Measurements from ENCODE around the gene DTNBP1. TPM values are rescaled to one million over a fixed set of nuclear protein-coding genes. Genes with fewer than 3 reads are reported as not detected.
A peak's percentile ranks its signal among the peaks of the same experiment; 100 is the strongest.

DTNBP1 gene
- total and polyA plus RNA-seq, 7 experiments from 2014 or later: 19.8 to 40.0 (median 27.4) TPM

DNA sequence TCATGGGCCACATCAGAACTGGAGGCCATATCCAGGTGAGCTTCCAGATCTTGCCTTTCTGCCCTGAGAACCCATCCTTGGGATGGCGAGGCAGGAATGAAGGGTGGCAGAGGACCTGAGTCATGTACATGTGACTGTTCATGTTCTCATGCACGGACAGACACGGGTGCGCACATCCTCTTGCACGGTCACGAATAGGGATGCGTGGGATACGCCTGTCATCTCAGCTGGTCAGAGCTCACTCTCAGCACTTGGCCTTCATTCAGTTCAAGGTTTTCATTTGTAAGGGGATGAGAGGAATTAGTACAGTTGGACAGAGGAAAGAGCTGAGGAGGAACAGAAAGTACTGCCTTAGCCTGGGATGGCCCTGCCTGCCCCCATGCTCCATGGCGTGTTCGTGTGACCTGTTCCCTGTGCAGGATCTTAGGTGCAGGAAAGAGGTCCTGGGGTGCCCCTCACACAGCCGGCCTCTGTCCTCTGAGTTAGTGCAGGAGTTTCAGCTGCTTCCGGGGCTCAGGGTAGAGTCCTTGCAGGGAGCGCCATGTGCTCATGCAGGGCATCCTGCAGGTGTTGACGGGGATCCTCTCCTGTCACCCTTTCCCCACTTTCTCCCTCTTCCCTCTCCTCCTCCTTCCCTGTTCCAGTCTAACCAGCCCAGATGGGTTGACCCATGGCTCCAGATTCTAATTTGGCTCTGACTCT lies 173.4 kb downstream of the DTNBP1 start:
- peak overlapping the region; percentile 35 to 87 (median 67) for H3K27ac Mint-ChIP-seq
- H3K4me1 Mint-ChIP-seq: peaks cover 22 to 63% (median 47%) of the 10 kb centered on the region in 7 donors
- Histone ChIP-seq H3K36me3 (ENCODE audit: control insufficient read depth in 2 of 3, insufficient read depth in 3 of 3, low read length in 3 of 3) (peaks cover 0 to 27% (median 0%) of the 10 kb centered on the region in 3 experiments), H3K4me1 (ENCODE audit: control insufficient read depth in 2 of 2, insufficient read depth in 2 of 2, low read length in 2 of 2) (peaks cover 0 to 11% of the 10 kb centered on the region in 2 donors), H3K4me3 (ENCODE audit: low read length) (no peak overlapping the region), H3K9me3 (ENCODE audit: control insufficient read depth in 2 of 3, low read length in 3 of 3) (no peaks in the 10 kb centered on the region), H3K27ac (ENCODE audit: low read depth, low read length) (no peak overlapping the region), H3K27me3 (ENCODE audit: control insufficient read depth in 2 of 2, insufficient read depth in 2 of 2, low read length in 2 of 2) (no peaks in the 10 kb centered on the region)
- ChIA-PET CTCF (interaction anchor here (0.5 to 1.7 kb wide), 3 partner anchors 133 to 230 kb away, joined by 3 read pairs; no protein-coding TSS in a partner anchor), POLR2A (no interaction called here)
- DNase-seq (no peak), ATAC-seq (no peak)
- H3K27me3 Mint-ChIP-seq: no peaks in the 10 kb centered on the region
- H3K9me3 Mint-ChIP-seq: no peaks in the 10 kb centered on the region
- intact Hi-C loops (cut with micrococcal nuclease): no loop called here
- H3K4me3 Mint-ChIP-seq: no peak overlapping the region
- peaks cover 4 to 22% (median 10%) of the 10 kb centered on the region in 5 donors for H3K36me3 Mint-ChIP-seq

DNA sequence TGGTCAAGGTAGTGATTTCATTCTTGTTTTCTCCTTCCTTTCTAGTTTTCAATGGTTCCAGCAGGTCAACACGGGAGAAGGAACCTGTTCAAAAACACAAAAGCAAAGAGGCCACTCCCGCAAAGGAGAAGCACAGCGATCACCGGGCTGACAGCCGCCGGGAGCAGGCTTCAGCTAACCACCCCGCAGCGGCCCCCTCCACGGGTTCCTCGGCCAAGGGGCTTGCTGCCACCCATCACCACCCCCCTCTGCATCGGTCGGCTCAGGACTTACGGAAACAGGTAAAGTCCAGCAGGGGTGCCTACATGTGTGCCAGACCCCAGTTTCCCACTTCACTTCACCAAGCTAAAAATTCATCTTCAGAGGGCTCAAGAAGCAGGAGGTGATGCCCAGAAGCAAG lies 175.6 kb downstream of the DTNBP1 start:
- ATAC-seq (no peak), DNase-seq (no peak)
- H3K27ac Mint-ChIP-seq: peak overlapping the region in 6 of 9 donors; percentile 6 to 78 (median 34)
- Histone ChIP-seq H3K27me3 (ENCODE audit: control insufficient read depth in 2 of 2, insufficient read depth in 2 of 2, low read length in 2 of 2) (no peaks in the 10 kb centered on the region), H3K27ac (ENCODE audit: low read depth, low read length) (no peak overlapping the region), H3K4me1 (ENCODE audit: control insufficient read depth in 2 of 2, insufficient read depth in 2 of 2, low read length in 2 of 2) (peaks cover 0 to 11% of the 10 kb centered on the region in 2 donors), H3K36me3 (ENCODE audit: control insufficient read depth in 2 of 3, insufficient read depth in 3 of 3, low read length in 3 of 3) (peaks cover 0 to 27% (median 0%) of the 10 kb centered on the region in 3 experiments), H3K9me3 (ENCODE audit: control insufficient read depth in 2 of 3, low read length in 3 of 3) (no peaks in the 10 kb centered on the region), H3K4me3 (ENCODE audit: low read length) (no peak overlapping the region)
- no peaks in the 10 kb centered on the region for H3K9me3 Mint-ChIP-seq
- ChIA-PET POLR2A (no interaction called here), CTCF (interaction anchor here (0.6 kb wide), 1 partner anchor 204 kb away, joined by 4 read pairs; no protein-coding TSS in a partner anchor)
- H3K36me3 Mint-ChIP-seq: peaks cover 4 to 22% (median 10%) of the 10 kb centered on the region in 5 donors
- H3K4me1 Mint-ChIP-seq: peaks cover 24 to 72% (median 52%) of the 10 kb centered on the region in 7 donors
- H3K4me3 Mint-ChIP-seq: no peak overlapping the region
- intact Hi-C loops (cut with micrococcal nuclease): no loop called here
- no peaks in the 10 kb centered on the region for H3K27me3 Mint-ChIP-seq

DNA sequence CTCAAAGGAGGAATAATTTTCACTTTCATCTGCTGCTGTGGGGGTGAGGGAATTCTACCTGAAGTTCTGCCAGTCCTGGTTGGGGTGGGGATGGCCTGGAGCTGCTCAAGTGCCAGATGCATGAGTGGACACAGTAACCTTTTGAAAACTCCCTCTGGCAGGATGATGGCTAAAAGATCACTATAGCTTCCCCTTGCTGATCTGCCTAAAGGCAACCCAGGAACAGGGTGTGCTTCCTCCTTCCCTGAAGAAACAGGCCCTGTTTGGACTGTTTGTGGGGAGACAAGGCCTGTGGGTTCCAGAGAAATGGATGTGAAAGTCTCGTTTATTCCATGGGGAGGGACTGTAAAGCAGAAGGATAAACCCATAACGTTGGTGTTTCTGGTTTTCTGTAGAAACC lies 176.9 kb downstream of the DTNBP1 start:
- H3K27ac ChIP-seq (ENCODE audit: low read depth, low read length): no peak overlapping the region
- H3K36me3 Mint-ChIP-seq: peaks cover 4 to 22% (median 10%) of the 10 kb centered on the region in 5 donors
- no peaks in the 10 kb centered on the region for H3K27me3 ChIP-seq (ENCODE audit: control insufficient read depth in 2 of 2, insufficient read depth in 2 of 2, low read length in 2 of 2)
- H3K27ac Mint-ChIP-seq: peak overlapping the region in 5 of 9 donors; percentile 19 to 56 (median 49)
- ChIA-PET POLR2A (interaction anchor here (0.7 kb wide), 1 partner anchor 12 kb away, joined by 4 read pairs; no protein-coding TSS in a partner anchor), CTCF (interaction anchor here (0.6 kb wide), 1 partner anchor 718 kb away, joined by 3 read pairs; no protein-coding TSS in a partner anchor)
- peaks cover 28 to 70% (median 51%) of the 10 kb centered on the region in 7 donors for H3K4me1 Mint-ChIP-seq
- H3K9me3 Mint-ChIP-seq: no peaks in the 10 kb centered on the region
- H3K4me3 ChIP-seq (ENCODE audit: low read length): no peak overlapping the region
- intact Hi-C loops (cut with micrococcal nuclease): no loop called here
- no peaks in the 10 kb centered on the region for H3K27me3 Mint-ChIP-seq
- peaks cover 0 to 9% of the 10 kb centered on the region in 2 donors for H3K4me1 ChIP-seq (ENCODE audit: control insufficient read depth in 2 of 2, insufficient read depth in 2 of 2, low read length in 2 of 2)
- no peak overlapping the region for H3K4me3 Mint-ChIP-seq
- H3K9me3 ChIP-seq (ENCODE audit: control insufficient read depth in 2 of 3, low read length in 3 of 3): no peaks in the 10 kb centered on the region
- ATAC-seq (no peak), DNase-seq (no peak)
- peaks cover 0 to 27% (median 0%) of the 10 kb centered on the region in 3 experiments for H3K36me3 ChIP-seq (ENCODE audit: control insufficient read depth in 2 of 3, insufficient read depth in 3 of 3, low read length in 3 of 3)

DNA sequence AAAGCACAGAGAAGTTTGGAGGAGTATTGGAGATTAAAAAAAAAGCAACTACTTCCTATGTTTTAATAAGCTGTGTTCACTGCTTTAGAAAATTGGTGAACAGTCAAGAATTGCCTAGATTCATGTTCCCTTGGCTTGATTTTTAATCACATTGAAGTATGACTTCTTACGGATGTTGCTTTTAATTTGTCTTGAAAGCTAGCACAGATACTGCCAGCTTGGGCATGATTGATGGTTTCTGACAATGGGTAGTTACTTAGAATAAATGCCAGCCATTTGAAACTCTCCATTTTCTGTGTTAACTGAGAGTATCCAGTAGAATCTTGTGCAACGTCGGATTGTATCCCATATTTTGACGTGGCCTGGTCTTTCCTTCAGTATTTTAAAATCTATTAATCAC lies 178.0 kb downstream of the DTNBP1 start:
- Mint-ChIP-seq H3K4me1 (peaks cover 28 to 70% (median 51%) of the 10 kb centered on the region in 7 donors), H3K27ac (peak overlapping the region in 3 of 9 donors; percentile 16 to 51 (median 26)), H3K4me3 (no peak overlapping the region), H3K27me3 (no peaks in the 10 kb centered on the region), H3K36me3 (peaks cover 4 to 22% (median 10%) of the 10 kb centered on the region in 5 donors), H3K9me3 (no peaks in the 10 kb centered on the region)
- no peak for ATAC-seq
- Histone ChIP-seq H3K27me3 (ENCODE audit: control insufficient read depth in 2 of 2, insufficient read depth in 2 of 2, low read length in 2 of 2) (no peaks in the 10 kb centered on the region), H3K9me3 (ENCODE audit: control insufficient read depth in 2 of 3, low read length in 3 of 3) (no peaks in the 10 kb centered on the region), H3K4me3 (ENCODE audit: low read length) (no peak overlapping the region), H3K36me3 (ENCODE audit: control insufficient read depth in 2 of 3, insufficient read depth in 3 of 3, low read length in 3 of 3) (peaks cover 0 to 27% (median 0%) of the 10 kb centered on the region in 3 experiments), H3K27ac (ENCODE audit: low read depth, low read length) (no peak overlapping the region), H3K4me1 (ENCODE audit: control insufficient read depth in 2 of 2, insufficient read depth in 2 of 2, low read length in 2 of 2) (peaks cover 0 to 9% of the 10 kb centered on the region in 2 donors)
- CTCF ChIA-PET: no interaction called here
- POLR2A ChIA-PET: no interaction called here
- no peak for DNase-seq
- intact Hi-C loops (cut with micrococcal nuclease): no loop called here

DNA sequence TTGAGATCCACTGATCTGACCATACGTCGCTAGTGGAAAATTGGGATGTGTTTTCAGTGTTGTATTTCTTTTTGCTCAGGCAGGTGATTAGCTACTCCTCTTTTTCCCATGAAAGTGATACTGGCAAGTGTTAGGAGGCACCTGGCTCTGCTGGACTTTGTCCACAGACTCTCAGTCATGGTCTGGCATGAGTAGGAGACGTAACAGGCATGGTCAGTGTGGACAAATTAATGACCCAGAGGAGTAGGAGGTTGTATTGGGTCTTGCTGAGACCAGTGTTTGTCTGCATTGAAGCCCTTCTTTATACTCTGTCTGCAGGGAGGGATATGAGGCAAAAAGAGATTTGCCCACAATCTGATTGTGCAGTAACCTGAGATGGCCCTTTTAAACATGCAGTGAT lies 178.7 kb downstream of the DTNBP1 start:
- ATAC-seq: no peak
- Mint-ChIP-seq H3K9me3 (no peaks in the 10 kb centered on the region), H3K4me3 (no peak overlapping the region), H3K27ac (peak overlapping the region in 2 of 9 donors; percentile 45 to 61), H3K27me3 (no peaks in the 10 kb centered on the region), H3K36me3 (peaks cover 4 to 19% (median 9%) of the 10 kb centered on the region in 5 donors), H3K4me1 (peaks cover 26 to 70% (median 56%) of the 10 kb centered on the region in 7 donors)
- H3K27ac ChIP-seq (ENCODE audit: low read depth, low read length): no peak overlapping the region
- H3K4me1 ChIP-seq (ENCODE audit: control insufficient read depth in 2 of 2, insufficient read depth in 2 of 2, low read length in 2 of 2): peaks cover 0 to 9% of the 10 kb centered on the region in 2 donors
- H3K27me3 ChIP-seq (ENCODE audit: control insufficient read depth in 2 of 2, insufficient read depth in 2 of 2, low read length in 2 of 2): no peaks in the 10 kb centered on the region
- intact Hi-C loops (cut with micrococcal nuclease): no loop called here
- no peak overlapping the region for H3K4me3 ChIP-seq (ENCODE audit: low read length)
- no peaks in the 10 kb centered on the region for H3K9me3 ChIP-seq (ENCODE audit: control insufficient read depth in 2 of 3, low read length in 3 of 3)
- DNase-seq: no peak
- CTCF ChIA-PET: no interaction called here
- peaks cover 0 to 22% (median 0%) of the 10 kb centered on the region in 3 experiments for H3K36me3 ChIP-seq (ENCODE audit: control insufficient read depth in 2 of 3, insufficient read depth in 3 of 3, low read length in 3 of 3)
- POLR2A ChIA-PET: no interaction called here

DNA sequence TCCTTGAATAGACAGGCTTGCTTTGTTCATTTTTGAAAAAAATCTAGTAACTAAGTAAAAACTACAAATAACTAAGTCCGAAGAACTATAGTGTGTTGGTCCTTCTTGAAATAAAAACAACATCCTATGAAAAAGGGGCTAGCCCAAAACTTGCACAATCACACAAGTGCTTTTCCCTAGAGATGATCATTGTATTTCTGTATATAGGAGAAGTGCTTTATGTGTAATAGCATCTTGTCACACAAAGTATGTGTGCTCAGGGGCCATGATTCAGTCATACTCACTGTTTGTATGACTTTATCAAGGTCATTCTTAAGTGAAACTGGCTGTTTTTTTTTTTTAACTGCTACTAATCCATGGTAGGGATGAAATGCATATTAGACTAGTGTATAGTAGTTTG lies 179.8 kb downstream of the DTNBP1 start:
- H3K4me1 ChIP-seq (ENCODE audit: control insufficient read depth in 2 of 2, insufficient read depth in 2 of 2, low read length in 2 of 2): peaks cover 0 to 9% of the 10 kb centered on the region in 2 donors
- H3K9me3 ChIP-seq (ENCODE audit: control insufficient read depth in 2 of 3, low read length in 3 of 3): no peaks in the 10 kb centered on the region
- H3K4me1 Mint-ChIP-seq: peaks cover 32 to 71% (median 58%) of the 10 kb centered on the region in 7 donors
- no peak overlapping the region for H3K27ac ChIP-seq (ENCODE audit: low read depth, low read length)
- no peak overlapping the region for H3K4me3 ChIP-seq (ENCODE audit: low read length)
- H3K9me3 Mint-ChIP-seq: no peaks in the 10 kb centered on the region
- no peak overlapping the region for H3K4me3 Mint-ChIP-seq
- POLR2A ChIA-PET: no interaction called here
- CTCF ChIA-PET: no interaction called here
- peaks cover 4 to 11% (median 5%) of the 10 kb centered on the region in 5 donors for H3K36me3 Mint-ChIP-seq
- H3K27me3 Mint-ChIP-seq: no peaks in the 10 kb centered on the region
- no peaks in the 10 kb centered on the region for H3K27me3 ChIP-seq (ENCODE audit: control insufficient read depth in 2 of 2, insufficient read depth in 2 of 2, low read length in 2 of 2)
- H3K27ac Mint-ChIP-seq: no peak overlapping the region
- peaks cover 0 to 12% (median 0%) of the 10 kb centered on the region in 3 experiments for H3K36me3 ChIP-seq (ENCODE audit: control insufficient read depth in 2 of 3, insufficient read depth in 3 of 3, low read length in 3 of 3)
- DNase-seq (no peak), ATAC-seq (peak; percentile 36)
- intact Hi-C loops (cut with micrococcal nuclease): no loop called here
